Germinal center (tissue), 1 donor: ENCODE data around the gene TLCD1.
"Not testable (repeated sequence)": the region's sequence is repeated elsewhere in the genome, so short reads cannot be mapped to it uniquely, and the experiment has no call there.

ENCODE experiments used
- DNase-seq: peaks from one replicate; pipeline ENCODE4 v3.0.0; 2012; ENCODE audit warnings: mixed read lengths, low spot score

The TLCD1 gene

DNA sequence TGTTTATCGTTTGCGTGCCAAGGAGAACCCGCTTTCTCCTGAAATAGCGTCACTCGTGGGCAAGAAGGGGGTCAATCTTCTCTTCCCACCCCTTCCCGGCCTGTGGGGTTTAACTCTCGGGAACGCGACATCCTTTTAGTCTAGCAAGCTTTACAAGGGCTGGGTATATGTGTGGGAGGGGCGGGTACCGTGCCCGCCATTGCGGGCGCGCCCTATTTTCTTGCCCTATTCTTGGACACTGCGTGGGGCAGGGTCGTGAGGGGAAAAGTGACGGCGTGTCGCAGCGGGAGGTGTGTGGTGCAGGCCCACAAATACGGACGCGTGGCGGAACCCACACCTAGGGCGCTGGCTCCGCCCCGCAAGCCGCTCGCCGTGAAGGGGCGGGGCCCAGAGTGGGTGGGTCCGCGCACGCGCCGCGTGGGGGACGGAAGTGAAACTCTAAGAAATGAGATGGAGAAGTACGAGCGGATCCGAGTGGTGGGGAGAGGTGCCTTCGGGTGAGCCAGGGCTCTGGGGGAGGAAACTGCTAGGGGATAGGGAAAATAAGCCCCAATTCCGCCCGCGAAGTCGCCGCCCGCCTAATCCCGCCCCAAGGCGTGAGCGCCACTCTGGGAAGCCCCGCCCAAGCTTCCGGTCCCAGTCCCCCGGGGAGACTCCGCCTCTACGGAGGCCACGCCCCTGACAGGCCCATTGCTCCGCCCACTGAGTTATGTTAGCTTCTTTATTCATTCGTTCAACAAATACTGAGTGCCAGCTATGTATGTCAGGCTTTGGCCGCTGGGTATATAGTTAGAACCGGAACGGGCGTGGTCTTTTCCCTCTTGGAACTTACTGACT is 2.5 kb upstream of the TLCD1 start, which contains the start of gene NEK8:
TSS of gene NEK8 (plus strand) at position 425 of the 837 bp plus-strand sequence. CDS start at position 451, 26 bp downstream.
- peak; percentile 91 for DNase-seq

DNA sequence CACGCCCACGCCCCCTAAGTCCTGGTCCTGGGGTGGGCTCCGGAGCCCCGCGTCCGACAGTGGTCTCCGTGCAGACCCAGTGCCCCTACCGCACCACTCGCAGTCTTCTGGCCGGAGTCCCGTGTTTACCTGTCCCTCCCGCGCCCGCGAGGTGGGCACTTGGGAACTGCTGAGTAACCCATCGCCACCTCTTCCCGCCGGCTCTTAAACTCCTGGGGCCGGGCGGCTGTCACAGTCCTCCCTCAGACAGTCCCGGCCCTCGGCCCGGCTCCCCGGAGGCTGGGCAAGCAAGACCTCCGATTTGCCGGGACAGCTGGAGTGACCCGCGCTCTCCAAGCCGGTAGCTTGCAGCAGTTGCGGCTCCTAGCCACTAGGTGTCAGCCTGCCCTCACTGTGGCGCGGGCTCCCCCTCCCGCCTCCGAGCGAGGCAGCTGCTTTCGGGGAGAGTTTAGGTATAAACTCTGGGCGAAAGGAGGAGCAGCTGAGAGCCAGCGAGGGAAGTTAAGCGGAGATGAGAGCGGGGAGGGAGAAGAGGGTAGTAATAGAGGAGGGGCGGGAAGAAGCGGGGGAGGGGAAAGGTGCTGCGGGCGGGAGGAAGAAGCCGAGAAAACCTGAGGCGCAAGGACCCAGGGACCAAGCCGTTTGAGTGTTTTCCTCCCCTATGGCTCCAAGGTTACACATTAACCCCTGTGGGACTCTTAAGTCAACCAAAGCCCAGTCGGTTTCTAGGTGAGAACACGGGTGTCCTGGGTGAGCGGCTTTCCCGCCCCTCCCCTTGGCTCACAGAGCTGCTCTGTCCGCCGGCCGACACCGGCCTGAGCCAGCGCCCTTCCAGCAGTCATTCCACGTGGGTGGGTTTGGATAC is 826 bp upstream of the TLCD1 start:
- DNase-seq = peak; percentile 87

GRCh38 chr17:28725660-28726225 is 290 bp downstream of the TLCD1 start:
- peak; percentile 38 for DNase-seq

DNA sequence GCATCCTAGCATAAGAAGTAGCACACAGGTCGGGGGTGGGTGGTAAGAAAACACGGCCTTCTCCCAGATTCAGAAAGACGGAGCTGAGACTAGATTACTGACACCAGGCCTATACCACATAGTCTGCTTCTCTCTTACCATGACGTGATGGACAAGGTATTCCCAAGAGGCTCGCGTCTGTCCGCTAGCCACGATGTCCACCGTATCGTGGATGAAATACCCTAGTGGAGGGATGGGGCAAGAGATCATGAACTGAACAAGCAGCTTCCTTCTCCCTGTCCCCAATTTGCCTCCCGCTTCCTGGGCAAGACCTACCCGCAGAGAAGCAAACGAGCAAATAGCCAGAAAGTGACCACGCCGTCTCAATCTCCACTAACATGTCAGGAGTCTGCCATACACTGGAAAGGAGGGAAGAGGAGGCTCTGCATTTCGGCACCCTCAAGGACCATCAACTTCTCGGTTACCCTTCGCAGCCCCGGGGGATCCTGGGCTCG is 820 bp downstream of the TLCD1 start:
- DNase-seq = no peak

DNA sequence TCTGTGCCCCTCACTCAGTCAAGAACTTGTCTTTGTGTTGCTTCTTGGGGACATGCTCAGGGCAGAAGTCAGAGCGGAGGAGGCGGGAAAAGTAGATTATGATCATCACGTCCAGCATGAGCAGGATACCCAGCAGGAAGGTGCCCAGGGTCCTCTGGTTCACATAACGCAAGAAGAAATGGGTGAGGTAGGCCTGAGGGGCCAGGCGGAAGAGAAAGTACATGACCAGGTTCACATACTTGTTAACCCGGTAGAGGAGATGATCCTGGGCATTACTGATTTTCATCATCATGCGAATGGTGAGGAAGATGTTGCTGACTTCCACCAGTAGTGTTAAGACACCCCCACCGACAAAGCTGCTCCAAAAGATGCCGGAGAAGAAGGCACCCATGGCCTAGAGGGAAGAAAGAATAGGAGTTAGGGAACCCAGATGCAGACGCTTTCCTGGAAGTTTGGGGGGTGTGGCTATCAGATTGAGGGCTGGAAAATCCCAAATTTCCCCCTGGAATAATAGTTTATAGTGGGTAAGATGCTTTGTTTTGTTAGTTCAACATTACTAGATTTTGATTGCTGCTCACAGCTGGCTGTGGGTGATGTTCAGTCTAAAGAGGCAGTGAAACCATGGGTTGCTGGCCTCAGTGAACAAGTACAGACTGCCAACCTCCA is 1.4 kb downstream of the TLCD1 start:
- peak; percentile 57 for DNase-seq

DNA sequence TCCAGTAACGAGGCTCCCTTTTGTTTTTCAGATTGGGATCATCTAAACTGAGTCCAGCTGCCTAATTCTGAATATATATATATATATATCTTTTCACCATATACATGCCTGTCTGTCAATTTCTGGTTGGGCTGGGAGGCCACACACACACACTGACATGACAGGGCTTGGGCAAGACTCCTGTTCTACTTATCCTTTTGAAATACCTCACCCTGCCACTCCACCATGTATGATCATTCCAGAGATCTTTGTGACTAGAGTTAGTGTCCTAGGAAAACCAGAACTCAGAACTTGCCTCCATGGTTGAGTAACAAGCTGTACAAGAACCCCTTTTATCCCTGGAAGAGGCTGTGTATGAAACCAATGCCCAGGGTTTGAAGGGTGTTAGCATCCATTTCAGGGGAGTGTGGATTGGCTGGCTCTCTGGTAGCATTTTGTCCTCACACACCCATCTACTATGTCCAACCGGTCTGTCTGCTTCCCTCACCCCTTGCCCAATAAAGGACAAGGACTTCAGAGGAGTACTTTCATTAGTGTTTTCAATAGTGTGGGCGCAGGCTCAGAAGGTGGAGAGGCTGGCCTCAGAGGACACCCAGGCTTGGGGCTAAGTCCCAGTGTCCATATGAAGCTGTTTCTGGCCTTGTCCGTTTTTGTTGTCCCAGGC is 2.1 kb downstream of the TLCD1 start:
- not testable (repeated sequence) for DNase-seq

DNA sequence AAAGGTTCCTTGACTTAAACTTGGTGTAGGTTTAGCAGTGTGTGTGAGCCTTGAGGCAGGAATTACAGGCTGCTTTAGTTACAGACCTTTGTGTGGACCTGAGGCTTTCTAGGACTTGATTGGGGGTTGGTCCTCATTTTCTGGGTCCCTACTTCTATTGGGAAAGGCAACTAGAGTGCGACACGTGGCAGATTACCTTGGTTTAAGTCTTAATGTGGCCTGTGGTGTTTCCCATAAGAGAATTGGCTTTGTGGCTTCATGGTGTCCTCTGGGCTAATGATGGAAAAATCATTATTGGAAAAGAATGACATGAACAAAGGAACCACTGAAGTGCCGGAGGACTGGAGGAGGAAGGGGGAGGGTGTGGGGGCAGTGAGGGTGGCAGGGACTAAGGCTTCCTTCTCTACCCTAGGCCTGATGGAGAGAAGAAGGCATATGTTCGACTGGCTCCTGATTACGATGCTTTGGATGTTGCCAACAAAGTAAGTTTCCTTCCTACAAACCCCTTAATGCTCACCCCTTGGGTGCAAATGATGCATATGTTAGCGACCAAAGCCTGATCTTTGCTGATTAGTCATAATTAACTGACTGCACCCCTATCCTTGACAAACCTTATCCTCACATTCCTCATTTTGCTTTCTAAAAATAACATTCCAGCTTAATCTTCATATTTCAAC is 2.7 kb downstream of the TLCD1 start:
- DNase-seq = no peak

- no peak for DNase-seq
Observed at GRCh38 chr17:28722417-28723158, 3.4 kb downstream of the TLCD1 start.

DNA sequence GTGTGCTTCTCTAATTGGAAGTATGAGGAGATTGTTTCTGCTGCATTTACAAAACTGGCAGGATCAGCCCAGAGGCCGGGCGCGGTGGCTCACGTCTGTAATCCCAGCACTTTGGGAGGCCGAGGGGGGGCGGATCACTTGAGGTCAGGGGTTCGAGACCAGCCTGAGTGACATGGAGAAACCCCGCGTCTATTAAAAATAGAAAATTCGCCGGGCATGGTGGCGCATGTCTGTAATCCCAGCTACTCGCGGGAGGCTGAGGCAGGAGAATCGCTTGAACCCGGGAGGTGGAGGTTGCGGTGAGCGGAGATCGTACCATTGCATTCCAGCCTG is 5.1 kb downstream of the TLCD1 start:
- not testable (repeated sequence) for DNase-seq

- DNase-seq = no peak
Observed at GRCh38 chr17:28720247-28720996, 5.6 kb downstream of the TLCD1 start.

DNA sequence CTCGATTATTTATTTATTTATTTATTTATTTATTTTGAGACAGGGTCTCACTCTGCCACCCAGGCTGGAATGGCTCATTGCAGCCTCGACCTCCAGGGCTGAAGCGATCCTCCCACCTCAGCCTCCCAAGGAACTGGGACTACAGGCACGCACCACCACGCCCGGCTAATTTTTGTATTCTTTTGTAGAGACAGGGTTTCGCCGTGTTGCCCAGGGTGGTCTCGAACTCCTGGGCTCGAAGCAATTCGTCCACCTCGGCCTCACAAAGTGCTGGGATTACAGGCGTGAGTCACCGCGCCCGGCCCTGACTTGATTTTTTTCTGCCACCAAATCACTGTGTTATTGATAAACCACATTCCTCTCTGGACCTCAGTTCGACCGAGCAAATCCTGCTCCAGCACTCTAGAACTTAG is 7.0 kb downstream of the TLCD1 start:
- DNase-seq = no peak

DNA sequence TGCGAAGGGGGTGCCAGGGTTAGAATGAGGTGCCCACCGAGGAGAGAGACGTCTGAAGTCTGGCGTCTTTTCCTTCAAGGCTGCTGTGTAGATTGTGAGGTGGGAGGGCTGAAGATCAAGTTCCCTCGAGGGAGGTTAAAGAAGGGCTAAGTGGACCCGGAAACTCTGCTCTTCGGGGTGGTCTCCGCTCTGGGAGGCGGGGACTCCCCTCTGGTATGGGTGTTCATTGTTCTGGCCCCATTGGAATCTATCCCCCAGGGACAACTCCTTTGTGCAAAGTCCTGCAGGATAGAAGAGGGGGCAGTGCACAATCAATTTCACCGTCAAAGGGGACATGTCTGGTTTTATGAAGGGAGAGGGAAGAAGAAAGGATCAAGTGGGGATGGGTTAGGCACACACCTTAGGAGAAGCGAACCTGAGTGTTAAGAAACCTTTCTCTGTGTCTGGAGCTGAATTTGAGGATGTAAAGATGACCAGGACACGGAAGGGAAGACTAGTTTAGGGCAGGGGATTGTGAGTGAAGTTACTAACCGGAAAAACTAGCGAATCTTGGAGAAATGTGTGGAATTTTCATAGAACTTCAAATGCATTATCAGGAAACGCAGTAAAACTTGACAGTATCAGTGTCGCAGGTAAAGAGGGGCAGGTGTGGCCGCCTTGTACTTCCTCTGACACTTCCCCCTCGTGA is 7.6 kb downstream of the TLCD1 start:
- no peak for DNase-seq

- DNase-seq = no peak
Observed at GRCh38 chr17:28717578-28718332, 8.3 kb downstream of the TLCD1 start, which contains the start of gene RAB34. RAB34 (minus strand) TSS chr17:28717868; CDS start chr17:28717266, 602 bp downstream.

- no peak for DNase-seq
Observed at GRCh38 chr17:28716740-28717577, 9.1 kb downstream of the TLCD1 start.

- DNase-seq = no peak
Observed at GRCh38 chr17:28715217-28715616, 10.8 kb downstream of the TLCD1 start.

DNA sequence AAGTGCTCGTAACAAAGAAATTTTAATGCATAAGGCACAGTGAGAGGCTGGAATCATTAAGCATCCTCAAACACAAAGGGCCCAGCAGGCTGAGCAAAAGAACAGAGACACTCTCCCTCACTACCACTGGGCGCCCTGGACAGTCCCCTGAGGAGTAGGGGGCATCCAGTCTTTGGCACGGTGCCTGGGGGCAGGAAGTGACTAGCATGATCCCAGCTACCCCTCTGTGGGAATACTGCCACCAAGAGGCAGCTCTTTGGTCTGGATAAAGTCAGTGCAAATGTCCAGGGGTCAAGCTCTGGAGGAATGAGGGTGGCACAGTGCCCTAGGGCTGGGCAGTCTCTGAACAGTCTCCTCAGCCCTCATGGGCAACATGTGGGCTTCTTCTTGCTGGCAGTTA is 11.8 kb downstream of the TLCD1 start:
- no peak for DNase-seq
